ENCODE results near the gene SYT1. TPM values are rescaled to one million over a fixed set of nuclear protein-coding genes. Genes with fewer than 3 reads are reported as not detected.

The SYT1 gene
- total and polyA plus RNA-seq, 2 of the 4 experiments (the other 2 are of a cell fraction), result 2.8 to 3.0 TPM

DNA sequence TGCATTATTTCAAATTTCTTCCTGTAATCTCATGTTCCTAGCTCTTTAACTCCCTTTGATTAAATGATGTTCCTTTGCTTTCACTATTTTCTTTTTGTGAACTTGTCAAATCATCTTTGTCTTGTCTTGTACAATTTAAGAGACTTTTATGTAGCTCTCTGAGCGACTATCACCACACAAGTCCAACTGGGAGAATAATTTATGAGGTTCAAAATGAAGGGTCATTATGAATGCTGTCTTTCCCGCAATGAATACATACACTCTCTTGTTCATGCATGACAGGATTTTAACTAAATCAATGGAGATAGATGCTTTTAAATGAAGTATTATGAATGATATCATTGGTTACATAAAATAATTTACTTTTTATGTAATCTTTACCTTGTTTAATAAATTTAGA, 418.8 kb downstream of the SYT1 start:
- H3K4me3 ChIP-seq (ENCODE audit: insufficient read depth, low read depth, low read length), result no peak overlapping the region
- H3K56ac ChIP-seq (ENCODE audit: extremely low read depth, insufficient read depth, low read length), result no peak overlapping the region
- ChIA-PET CTCF (no interaction called here), POLR2A (ENCODE audit: unreplicated experiment) (no interaction called here)
- no peak overlapping the region for H3K27ac ChIP-seq (ENCODE audit: insufficient read depth, low read length)
- H4K8ac ChIP-seq (ENCODE audit: low read depth in 2 of 2, low read length in 2 of 2), result no peak overlapping the region
- H3K27me3 ChIP-seq (ENCODE audit: control insufficient read depth, insufficient read depth, low read length), result no peaks in the 10 kb centered on the region
- no peaks in the 10 kb centered on the region for H3K9me1 ChIP-seq (ENCODE audit: insufficient read depth, low read length)
- H3K79me1 ChIP-seq (ENCODE audit: low read depth in 1 of 2, low read length in 2 of 2), result no peaks in the 10 kb centered on the region
- H2BK5ac ChIP-seq (ENCODE audit: low read depth, low read length, poor library complexity, severe bottlenecking), result no peak overlapping the region
- H3K36me3 ChIP-seq (ENCODE audit: control insufficient read depth, insufficient read depth, low read length), result no peaks in the 10 kb centered on the region
- dilution Hi-C loops (cut with HindIII; ENCODE audit: low sequenced_read_pairs, unreplicated experiment), result no loop called here
- no peak overlapping the region for H3K14ac ChIP-seq (replicated peaks; ENCODE audit: low read depth, low read length)
- no peak overlapping the region for H2AK9ac ChIP-seq (replicated peaks; ENCODE audit: low read depth, low read length, poor library complexity)
- H2AK5ac ChIP-seq (ENCODE audit: low read depth, low read length), result no peak overlapping the region
- no peak for DNase-seq
- no peak overlapping the region for H2BK15ac ChIP-seq (ENCODE audit: low read depth, low read length)
- ATAC-seq (ENCODE audit: low read depth), result no peak
- no peak overlapping the region for H3K9ac ChIP-seq (ENCODE audit: low read depth, low read length)
- H3K9me3 ChIP-seq (ENCODE audit: control insufficient read depth, insufficient read depth, low read length), result no peaks in the 10 kb centered on the region
- H4K20me1 ChIP-seq (ENCODE audit: insufficient read depth, low read length), result no peaks in the 10 kb centered on the region
- H2AFZ ChIP-seq (replicated peaks; ENCODE audit: low read length, poor library complexity), result no peak overlapping the region
- in situ Hi-C loops (cut with MboI; ENCODE audit: low sequenced_read_pairs), result no loop called here
- TF ChIP-seq MAZ (IDR thresholded peaks at IDR 0.05; ENCODE audit: borderline replicate concordance, low read depth, low read length), result no peak
- TF ChIP-seq CTCF (conservative IDR thresholded peaks at IDR 0.05; ENCODE audit: low read depth, low read length), result no peak
- no peak for TF ChIP-seq FOS (IDR thresholded peaks at IDR 0.05; ENCODE audit: low read depth, low read length)
- no peak for TF ChIP-seq RFX5 (IDR thresholded peaks at IDR 0.05; ENCODE audit: low read depth, low read length)
- TF ChIP-seq USF2 (IDR thresholded peaks at IDR 0.05; ENCODE audit: low read depth, low read length), result no peak
- no peak overlapping the region for H3K23ac ChIP-seq (ENCODE audit: low read depth, low read length)
- H3K4me1 ChIP-seq (ENCODE audit: control insufficient read depth, insufficient read depth, low read length), result no peaks in the 10 kb centered on the region
- no peak overlapping the region for H4K91ac ChIP-seq (ENCODE audit: insufficient read depth, low read depth, low read length)
- no peak overlapping the region for H3K4me2 ChIP-seq (ENCODE audit: low read depth, low read length)
- H3K18ac ChIP-seq (ENCODE audit: low read depth, low read length), result no peak overlapping the region
- H3K4ac ChIP-seq (ENCODE audit: low read depth, low read length), result no peak overlapping the region
- no peak overlapping the region for H2BK20ac ChIP-seq (ENCODE audit: low read depth, low read length)
- H4K5ac ChIP-seq (ENCODE audit: low read depth, low read length), result no peak overlapping the region
- BruUV-seq (replicated peaks), result no TSS peak
- no peak overlapping the region for H2BK120ac ChIP-seq (ENCODE audit: low read depth, low read length)
- no CpG with 5 or more reads among the region's 2 CpGs for WGBS, 2 experiments (ENCODE audit: extremely low coverage in 2 of 2, insufficient read length in 1 of 2)
- intact Hi-C loops (cut with micrococcal nuclease), result no loop called here
